A549 treated with AZD2906 at 1 μM for 4 hours (cell line): ENCODE measurements around the gene DUOX1. TPM values are rescaled to one million over a fixed set of nuclear protein-coding genes. Genes with fewer than 3 reads are reported as not detected.

Source experiments
- total RNA-seq: library from RNA; stranded (reverse); fragments of 200-300 nt; extraction: Qiagen RNA extraction; gene quantifications from 5 replicates; pipeline ENCODE4 v1.2.3, GENCODE V29; 2022

DUOX1 gene
- 0.05 TPM in 3 of 5 replicates, not detected in the others for total RNA-seq

GRCh38 chr15:45129651-45130129 is at the start of gene DUOX1, which contains the start of gene DUOXA1:
TSS of gene DUOX1 (plus strand) at chr15:45129994. CDS start at chr15:45131967, 1,973 bp downstream.
TSS of gene DUOXA1 (minus strand) at chr15:45129879. CDS start at chr15:45123014, 6,865 bp downstream.

GRCh38 chr15:45114076-45114750 is 15.6 kb upstream of the DUOX1 start, which contains the start of the genes DUOX2 and DUOXA2:
TSS of gene DUOX2 (minus strand) at chr15:45114172. CDS start at chr15:45113411, 761 bp downstream.
TSS of gene DUOXA2 (plus strand) at chr15:45114326. CDS start at chr15:45114606, 280 bp downstream.

GRCh38 chr15:45187894-45188830 is 58.4 kb downstream of the DUOX1 start, which contains the start of gene SHF:
TSS of gene SHF (minus strand) at chr15:45187966. CDS start at chr15:45187951, 15 bp downstream.

Other genes with a start within 250 kb of the DUOX1 start
- gene TERB2, start 173.3 kb upstream of the DUOX1 start, total RNA-seq = not detected in 5 replicates
- gene SORD, start 106.8 kb upstream of the DUOX1 start, total RNA-seq = 28.5 to 35.5 TPM (median 31.3 TPM) in 5 replicates
- gene DUOX2, start 15.8 kb upstream of the DUOX1 start, total RNA-seq = 0.03 to 0.05 TPM (median 0.03 TPM) in 5 replicates
- gene DUOXA2, start 15.7 kb upstream of the DUOX1 start, total RNA-seq = not detected in 5 replicates
- 0.06 to 0.30 TPM (median 0.09 TPM) in 5 replicates for gene DUOXA1, start 115 bp upstream of the DUOX1 start, total RNA-seq
- 0.36 to 0.75 TPM (median 0.53 TPM) in 5 replicates for gene SHF, start 58.0 kb downstream of the DUOX1 start, total RNA-seq
- 0.03 to 0.05 TPM in 2 of 5 replicates, not detected in the others for gene SLC28A2, start 122.2 kb downstream of the DUOX1 start, total RNA-seq
- gene GATM, start 248.6 kb downstream of the DUOX1 start, total RNA-seq = 2.3 to 3.4 TPM (median 2.4 TPM) in 5 replicates